M059J (cell line): ENCODE results near the gene GIMAP1. TPM values are rescaled to one million over a fixed set of nuclear protein-coding genes. Genes with fewer than 3 reads are reported as not detected.

Source experiments
- DNase-seq: peaks from one replicate; pipeline ENCODE4 v3.0.0-alpha.2; 2012; ENCODE audit warnings: low read depth
- total RNA-seq: library from RNA; depleted of rRNA; stranded (reverse); fragments of >200 nt; shearing (Covaris generic); gene quantifications from 2 replicates; pipeline ENCODE4 v1.2.3, GENCODE V29; 2014; rRNA removed

GIMAP1 gene
- total RNA-seq, 1 experiment from 2014 or later = 0.07 TPM

DNA sequence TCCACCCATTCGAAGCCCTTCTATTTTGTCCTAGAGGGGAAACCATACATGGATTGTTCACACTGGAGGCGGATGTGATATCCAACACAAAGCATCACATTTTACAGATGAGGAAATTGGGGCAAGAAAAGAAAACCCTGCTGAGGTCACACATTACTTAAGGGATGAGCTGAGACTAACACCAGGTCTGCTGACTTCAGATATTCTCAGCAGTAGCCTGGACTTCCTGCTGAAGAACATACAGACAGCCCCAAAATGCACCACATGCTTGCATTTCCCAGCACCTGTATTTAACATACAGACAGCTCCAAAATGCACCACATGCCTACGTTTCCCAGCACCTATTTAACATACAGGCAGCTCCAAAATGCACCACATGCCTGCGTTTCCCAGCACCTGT is 32.0 kb downstream of the GIMAP1 start:
- DNase-seq = no peak

DNA sequence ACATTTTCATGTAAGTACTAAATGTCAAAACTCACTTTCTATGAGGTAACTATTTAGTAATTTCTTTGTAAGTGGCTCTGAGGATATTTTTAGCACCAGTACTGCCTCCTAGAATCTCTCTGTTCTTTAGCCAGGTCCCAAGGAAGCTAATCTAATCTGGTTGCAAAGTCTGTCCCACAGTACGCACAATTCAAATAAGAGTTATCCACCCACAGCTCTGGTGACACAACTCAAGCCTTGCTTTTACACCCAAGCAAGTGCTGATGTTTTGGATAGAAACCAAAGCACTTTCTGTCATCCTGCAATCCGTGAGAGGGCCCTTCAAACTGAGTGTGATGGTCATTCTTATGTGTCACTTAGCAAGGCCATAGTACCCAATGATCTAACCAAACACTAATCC is 35.3 kb downstream of the GIMAP1 start:
- DNase-seq = no peak

DNA sequence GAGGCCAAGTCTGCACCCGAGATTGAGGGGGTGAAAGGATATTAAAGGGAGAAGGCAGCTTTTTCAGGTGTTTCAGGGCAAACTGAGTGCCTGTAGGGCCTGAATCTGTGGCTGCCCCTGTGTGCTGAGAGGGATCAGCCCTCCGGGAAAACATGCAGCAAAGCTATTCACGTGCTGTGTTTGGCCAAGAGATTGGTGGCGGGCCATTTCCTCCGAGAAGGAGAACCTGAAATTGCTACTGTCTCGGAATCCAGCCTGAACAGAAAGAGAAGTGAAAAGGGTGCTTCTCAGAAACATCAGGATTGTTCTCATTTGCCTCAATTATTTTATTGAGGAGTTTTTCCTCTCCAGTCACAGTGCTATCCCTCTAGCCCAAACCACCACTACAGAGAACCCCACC is 36.8 kb downstream of the GIMAP1 start:
- DNase-seq = no peak

DNA sequence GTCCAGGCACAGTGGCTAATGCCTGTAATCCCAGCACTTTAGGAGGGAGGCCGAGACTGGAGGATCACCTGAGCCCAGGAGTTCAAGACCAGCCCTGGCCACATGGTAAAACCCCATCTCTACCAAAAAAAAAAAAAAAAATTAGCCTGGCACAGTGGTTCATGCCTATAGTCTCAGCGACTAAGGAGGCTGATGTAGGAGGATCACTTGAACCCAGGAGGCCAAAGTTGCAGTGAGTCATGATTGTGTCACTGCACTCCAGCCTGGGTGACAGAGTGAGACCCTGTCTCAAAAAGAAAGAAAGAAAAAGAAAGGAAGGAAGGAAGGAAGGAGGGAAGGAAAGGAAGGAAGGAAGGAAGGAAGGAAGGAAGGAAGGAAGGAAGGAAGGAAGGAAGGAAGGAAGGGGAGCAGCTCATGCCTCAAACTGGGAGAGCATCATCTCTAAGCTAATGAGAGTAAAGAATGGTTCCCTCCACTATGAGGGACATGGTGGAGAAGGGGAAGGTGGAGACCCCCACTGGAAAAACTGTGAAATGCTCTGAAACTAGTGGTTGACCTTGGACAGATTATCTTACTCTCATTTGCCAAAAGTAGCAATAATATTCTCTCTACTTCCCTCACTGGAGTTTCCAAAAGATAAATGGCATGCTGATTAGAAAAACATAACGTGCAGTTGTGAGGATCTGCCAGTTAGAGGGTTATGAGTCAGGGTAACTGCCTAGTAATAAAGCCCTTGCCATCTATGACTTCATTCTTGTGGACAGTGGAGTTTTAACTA is 37.6 kb downstream of the GIMAP1 start:
- DNase-seq = peak; percentile 18

DNA sequence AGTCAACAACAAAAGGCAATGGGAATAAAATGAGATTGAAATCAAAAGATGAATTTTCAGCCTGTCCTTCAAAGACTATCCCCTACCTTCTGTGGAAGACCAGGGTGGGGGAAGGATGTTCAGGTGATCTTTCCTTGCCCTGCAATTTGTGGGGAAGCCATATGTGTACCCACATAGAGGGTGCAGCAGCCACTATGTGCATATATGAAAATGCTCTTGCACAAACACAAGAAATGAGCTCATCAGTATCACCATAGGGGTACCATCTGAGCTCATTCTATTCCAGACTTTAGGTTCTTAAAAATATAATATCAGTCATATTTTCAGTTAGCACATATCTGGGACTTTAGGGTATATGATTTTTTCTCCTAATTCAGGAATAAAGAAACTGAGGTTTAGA is 38.5 kb downstream of the GIMAP1 start:
- DNase-seq = no peak

DNA sequence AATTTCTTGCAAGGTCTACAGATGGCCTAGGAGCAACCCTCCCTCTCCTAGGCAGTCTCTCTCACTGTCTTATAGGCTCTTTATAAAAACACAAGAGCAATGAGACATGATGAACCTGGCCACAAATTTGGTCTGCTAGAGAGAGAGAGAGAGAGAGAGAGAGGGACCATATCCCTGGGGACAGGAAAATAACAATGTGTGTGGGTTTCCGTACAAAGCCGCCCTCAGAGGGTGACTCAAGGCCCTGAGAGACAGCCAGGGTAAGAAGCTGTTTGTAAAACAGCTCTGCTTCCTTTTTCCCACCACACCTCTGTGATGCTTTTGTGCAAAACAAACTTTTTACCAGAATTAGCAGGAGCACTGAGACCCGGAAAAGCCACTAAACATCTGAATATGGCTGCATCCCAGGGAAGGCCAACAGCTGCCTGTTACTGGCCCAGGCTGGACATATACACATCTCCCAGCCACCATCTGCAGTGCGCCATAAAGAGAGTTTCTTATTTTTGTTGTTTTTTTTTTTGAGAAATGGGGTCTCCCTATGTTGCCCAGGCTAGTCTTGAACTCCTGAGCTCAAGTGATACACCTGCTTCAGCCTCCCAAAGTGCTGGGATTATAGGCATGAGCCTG is 39.2 kb downstream of the GIMAP1 start:
- peak; percentile 8 for DNase-seq

DNA sequence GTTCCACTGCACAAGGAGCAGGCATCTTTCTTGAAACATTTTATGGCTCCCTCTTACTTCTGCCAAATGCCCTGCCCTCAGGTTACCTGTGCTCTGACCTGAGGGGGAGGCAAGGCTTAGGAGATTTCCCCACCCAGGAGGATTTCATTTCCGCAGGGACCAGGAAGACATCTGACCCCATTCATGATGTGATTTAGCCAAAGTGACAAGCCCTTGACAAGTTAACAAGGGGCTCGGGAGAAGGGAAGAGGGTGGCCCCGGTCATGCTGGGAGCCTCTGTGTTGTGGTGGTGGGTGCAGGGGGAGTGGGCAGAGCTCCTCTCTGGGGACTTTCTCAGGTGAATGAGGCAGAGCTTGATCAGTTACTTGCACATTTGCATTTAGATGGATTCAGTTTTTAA is 39.8 kb downstream of the GIMAP1 start:
- no peak for DNase-seq

DNA sequence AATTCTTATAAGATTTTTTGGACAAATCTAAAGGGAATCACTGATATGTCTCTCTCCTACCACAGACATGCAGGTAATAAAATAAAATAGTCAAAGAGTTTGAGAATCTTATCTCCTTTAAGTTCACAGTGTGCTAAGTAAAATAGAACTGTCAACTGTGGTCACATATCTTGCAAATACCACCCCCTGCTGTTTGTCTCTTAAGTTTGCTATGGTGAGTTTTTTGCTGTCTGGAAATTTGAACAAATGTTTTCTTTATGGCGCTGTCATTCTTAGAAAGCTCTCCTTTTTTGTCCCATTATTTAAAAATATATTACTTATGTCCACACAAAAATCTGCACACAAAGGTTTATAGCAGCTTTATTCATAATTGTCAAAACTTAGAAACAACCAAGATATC is 40.4 kb downstream of the GIMAP1 start:
- peak; percentile 9 for DNase-seq

DNA sequence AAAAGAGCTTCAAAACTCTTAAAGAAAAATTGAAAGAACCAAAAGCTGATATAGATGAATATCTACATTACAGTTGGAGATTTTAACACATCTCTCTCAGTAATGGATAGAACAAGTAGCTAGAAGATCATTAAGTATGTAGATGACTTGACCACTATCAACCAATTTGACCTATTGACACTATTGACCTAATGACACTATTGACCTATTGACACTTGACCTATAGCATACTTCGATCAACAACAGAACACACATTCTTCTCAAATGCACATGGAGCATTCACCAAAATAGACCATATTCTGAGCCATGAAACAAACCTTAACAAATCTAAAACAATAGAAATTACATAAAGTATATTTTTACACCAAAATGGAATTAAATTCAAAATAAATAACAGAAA is 43.1 kb downstream of the GIMAP1 start:
- no peak for DNase-seq

DNA sequence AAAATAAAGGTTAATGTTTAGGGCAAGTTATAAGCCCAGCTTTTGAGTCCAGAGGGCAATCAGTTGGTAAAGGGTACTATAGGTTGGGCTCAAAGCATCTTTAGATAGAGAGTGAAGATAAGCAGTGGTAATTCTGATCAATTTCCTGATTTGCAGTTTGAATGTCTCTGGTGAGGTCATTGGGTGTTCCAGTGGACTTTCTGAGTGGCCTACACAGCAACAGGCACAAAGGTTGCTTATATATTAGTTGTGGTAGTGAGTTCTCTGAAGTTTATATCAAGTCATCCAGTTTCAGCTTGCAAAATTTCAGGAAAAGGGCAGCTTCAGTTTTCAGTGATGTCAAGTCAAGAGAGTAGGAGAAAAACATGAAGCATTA is 49.9 kb downstream of the GIMAP1 start:
- no peak for DNase-seq

DNA sequence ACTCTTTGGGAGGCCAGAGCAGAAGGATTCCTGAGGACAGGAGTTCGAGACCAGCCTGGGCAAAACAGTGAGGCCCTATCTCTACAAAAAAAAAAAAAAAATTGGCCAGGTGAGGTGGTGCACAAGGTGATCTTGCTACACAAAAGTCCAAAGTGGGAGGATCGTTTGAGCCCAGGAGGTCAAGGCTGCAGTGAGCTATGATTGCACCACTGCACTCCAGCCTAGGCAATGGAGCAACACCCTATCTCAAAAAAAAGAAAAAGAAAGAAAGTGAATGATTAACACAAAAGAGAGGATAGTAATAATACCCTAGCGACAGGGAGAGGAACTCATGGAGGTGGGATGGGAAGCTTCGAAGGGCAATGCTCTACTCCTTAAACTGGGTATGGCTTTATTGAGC is 53.4 kb downstream of the GIMAP1 start:
- no peak for DNase-seq

Other genes starting within 250 kb of the GIMAP1 start
- not detected in 2 replicates for gene GIMAP7, start 201.7 kb upstream of the GIMAP1 start, total RNA-seq
- gene GIMAP4, start 149.2 kb upstream of the GIMAP1 start, total RNA-seq = not detected in 2 replicates
- 0.12 TPM in 1 of 2 replicates, not detected in the other for gene GIMAP6, start 84.2 kb upstream of the GIMAP1 start, total RNA-seq
- gene GIMAP2, start 30.9 kb upstream of the GIMAP1 start, total RNA-seq = 5.6 and 6.3 TPM in 2 replicates
- gene GIMAP5, start 20.8 kb downstream of the GIMAP1 start, total RNA-seq = not detected in 2 replicates
- gene TMEM176B, start 83.8 kb downstream of the GIMAP1 start, total RNA-seq = not detected in 2 replicates
- 0.34 TPM in 1 of 2 replicates, not detected in the other for gene TMEM176A, start 84.2 kb downstream of the GIMAP1 start, total RNA-seq
- gene AOC1, start 135.9 kb downstream of the GIMAP1 start, total RNA-seq = 0.17 TPM in 1 of 2 replicates, not detected in the other